22Rv1 (cell line): ENCODE measurements around the gene TAF3.

Experiments
- H3K27ac ChIP-seq: fragments of 450-650 bp; 2 replicates; pipeline ENCODE4 v1.5.1; 2017
- ZFX ChIP-seq: fragments of 450-650 bp; IDR thresholded peaks from 2 replicates; pipeline ENCODE4 v1.6.1; 2017; ENCODE audit warnings: antibody characterized with exemption, borderline replicate concordance
- TF ChIP-seq, protein P1 (sequence below): fragments of 450-650 bp; IDR thresholded peaks from 2 replicates; pipeline ENCODE4 v1.5.1; 2017; ENCODE audit warnings: mild to moderate bottlenecking

The TAF3 gene

GRCh38 chr10:7945034-7945433 lies 126.7 kb downstream of the TAF3 start:
- peak overlapping the region; percentile 42; the same call in 1 of the 2 replicates for H3K27ac ChIP-seq
- TF ChIP-seq ZFX, result no peak
- TF ChIP-seq, protein P1, sequence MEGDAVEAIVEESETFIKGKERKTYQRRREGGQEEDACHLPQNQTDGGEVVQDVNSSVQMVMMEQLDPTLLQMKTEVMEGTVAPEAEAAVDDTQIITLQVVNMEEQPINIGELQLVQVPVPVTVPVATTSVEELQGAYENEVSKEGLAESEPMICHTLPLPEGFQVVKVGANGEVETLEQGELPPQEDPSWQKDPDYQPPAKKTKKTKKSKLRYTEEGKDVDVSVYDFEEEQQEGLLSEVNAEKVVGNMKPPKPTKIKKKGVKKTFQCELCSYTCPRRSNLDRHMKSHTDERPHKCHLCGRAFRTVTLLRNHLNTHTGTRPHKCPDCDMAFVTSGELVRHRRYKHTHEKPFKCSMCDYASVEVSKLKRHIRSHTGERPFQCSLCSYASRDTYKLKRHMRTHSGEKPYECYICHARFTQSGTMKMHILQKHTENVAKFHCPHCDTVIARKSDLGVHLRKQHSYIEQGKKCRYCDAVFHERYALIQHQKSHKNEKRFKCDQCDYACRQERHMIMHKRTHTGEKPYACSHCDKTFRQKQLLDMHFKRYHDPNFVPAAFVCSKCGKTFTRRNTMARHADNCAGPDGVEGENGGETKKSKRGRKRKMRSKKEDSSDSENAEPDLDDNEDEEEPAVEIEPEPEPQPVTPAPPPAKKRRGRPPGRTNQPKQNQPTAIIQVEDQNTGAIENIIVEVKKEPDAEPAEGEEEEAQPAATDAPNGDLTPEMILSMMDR, result no peak

DNA sequence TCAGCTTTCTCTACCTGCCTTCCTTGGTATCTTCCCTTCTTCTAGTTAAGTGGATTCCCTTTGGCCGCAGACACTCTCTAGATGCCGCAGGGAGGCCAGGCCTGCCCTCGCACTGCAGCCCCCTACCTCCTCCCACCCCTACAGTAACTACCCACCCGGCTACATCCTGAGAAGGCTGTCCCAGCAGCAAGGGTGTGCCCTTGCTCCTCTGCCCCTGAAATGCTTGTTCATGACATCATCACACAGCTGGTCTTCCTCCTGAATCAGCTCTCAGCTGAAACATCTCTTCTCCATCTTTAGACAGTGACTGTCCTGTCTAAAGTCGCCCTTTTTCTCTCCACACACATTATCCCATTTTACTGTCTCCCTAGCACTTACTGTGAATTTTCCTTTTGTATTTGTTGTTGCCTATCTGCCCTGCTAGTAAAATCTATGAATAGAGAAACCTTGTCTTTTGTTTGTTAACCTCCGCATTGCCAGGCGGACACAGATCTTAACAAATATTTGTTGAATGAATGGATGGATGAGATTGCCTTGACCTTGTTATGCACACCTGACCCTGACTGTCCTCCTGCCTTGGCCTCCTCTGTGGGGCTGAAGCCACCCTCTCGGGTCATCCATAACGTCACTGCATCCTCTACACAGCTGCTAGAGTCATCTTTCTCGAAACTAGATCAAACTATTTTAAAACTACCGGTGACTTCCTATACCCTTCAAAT lies 127.3 kb downstream of the TAF3 start:
- H3K27ac ChIP-seq, result peak overlapping the region; percentile 42; the same call in 1 of the 2 replicates
- no peak for TF ChIP-seq ZFX
- TF ChIP-seq, protein P1, result no peak

GRCh38 chr10:7948371-7949000 lies 130.2 kb downstream of the TAF3 start:
- TF ChIP-seq ZFX, result no peak
- TF ChIP-seq, protein P1, result no peak
- H3K27ac ChIP-seq, result no peak overlapping the region

- H3K27ac ChIP-seq, result no peak overlapping the region
- TF ChIP-seq, protein P1, result no peak
- TF ChIP-seq ZFX, result no peak
Observed at GRCh38 chr10:7950981-7951847, 132.9 kb downstream of the TAF3 start.

DNA sequence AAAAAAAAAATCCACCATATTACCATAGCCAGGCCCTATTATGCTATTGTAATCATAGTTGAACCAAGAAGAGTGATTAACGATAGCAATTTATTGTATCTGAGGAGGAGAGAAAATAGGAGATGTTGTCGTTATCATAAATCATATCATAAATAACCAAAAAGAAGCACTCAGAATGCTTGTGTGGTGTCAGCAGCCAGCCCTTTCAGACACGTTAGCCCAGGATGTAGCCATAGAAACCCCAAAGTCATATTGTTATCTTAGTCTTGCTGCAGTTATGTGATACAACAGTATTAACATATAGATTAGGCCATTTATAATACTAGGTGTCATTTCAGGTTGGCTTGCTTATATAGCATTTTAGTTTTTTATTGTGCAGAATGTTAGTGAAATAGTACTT lies 134.0 kb downstream of the TAF3 start:
- H3K27ac ChIP-seq, result no peak overlapping the region
- no peak for TF ChIP-seq ZFX
- TF ChIP-seq, protein P1, result no peak

GRCh38 chr10:7953447-7953846 lies 135.1 kb downstream of the TAF3 start:
- H3K27ac ChIP-seq, result no peak overlapping the region
- TF ChIP-seq, protein P1, result no peak
- no peak for TF ChIP-seq ZFX

DNA sequence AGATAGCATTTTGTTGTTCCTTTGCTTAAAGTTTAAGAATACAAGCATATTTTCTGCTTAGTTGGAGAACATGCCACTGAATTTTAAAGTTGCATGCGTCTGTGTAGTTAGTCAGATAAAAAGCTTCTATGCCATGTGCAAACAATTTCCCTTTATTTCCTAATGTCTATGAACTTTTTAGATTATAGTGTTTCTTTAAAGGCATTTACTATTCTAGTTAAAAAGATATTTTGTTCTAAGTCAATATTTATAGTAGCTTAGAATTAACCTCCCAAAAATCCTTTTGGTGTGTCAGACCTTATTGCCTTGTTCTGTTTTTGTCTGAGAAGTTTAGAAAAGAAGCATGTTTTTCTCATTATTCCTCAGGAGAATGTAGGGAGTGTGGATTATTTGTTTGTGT lies 137.1 kb downstream of the TAF3 start:
- H3K27ac ChIP-seq, result no peak overlapping the region
- TF ChIP-seq, protein P1, result no peak
- no peak for TF ChIP-seq ZFX
